Sigmoid colon (tissue), 7 donors: ENCODE data around the gene FOXP3. TPM values are rescaled to one million over a fixed set of nuclear protein-coding genes. Genes with fewer than 3 reads are reported as not detected.

ENCODE experiments used
- DNase-seq: peaks from one replicate; pipeline ENCODE4 v3.0.0-alpha.2; 2019
- H3K27ac ChIP-seq, 4 donors: fragments of 200-600 bp; sonication (generic); one replicate each; pipeline ENCODE4 v1.5.1; 2016 to 2019; ENCODE audit warnings: mild to moderate bottlenecking in 1 of 4
- H3K27me3 ChIP-seq, 3 donors: fragments of 200-600 bp; sonication (generic); one replicate each; pipeline ENCODE4 v1.5.1; 2019; ENCODE audit warnings: mild to moderate bottlenecking in 1 of 3
- H3K36me3 ChIP-seq, 4 donors: fragments of 200-600 bp; sonication (generic); one replicate each; pipeline ENCODE4 v1.5.1; 2016 to 2019
- H3K4me1 ChIP-seq, 4 donors: fragments of 200-600 bp; sonication (generic); one replicate each; pipeline ENCODE4 v1.5.1; 2017 to 2019
- H3K4me3 ChIP-seq, 4 donors: fragments of 200-600 bp; sonication (generic); one replicate each; pipeline ENCODE4 v1.5.1; 2017 to 2019; ENCODE audit warnings: mild to moderate bottlenecking in 2 of 4, moderate library complexity in 1 of 4
- H3K9me3 ChIP-seq, 4 donors: fragments of 200-600 bp in 3 of 4; sonication (generic) in 3 of 4; one replicate each; pipeline versions ENCODE4 v1.5.1 to v1.6.1; 2013 to 2019
- CTCF ChIP-seq, 4 experiments: fragments of 450-650 bp in 3 of 4; fragments of 200-600 bp in 1 of 4; IDR thresholded peaks; one replicate each; pipeline ENCODE4 v1.5.1; 2016 to 2019; ENCODE audit warnings: antibody characterized with exemption in 4 of 4, mild to moderate bottlenecking in 3 of 4, moderate library complexity in 2 of 4
- EP300 ChIP-seq, 4 donors: sonication (generic); formaldehyde crosslinking; IDR thresholded peaks; one replicate each; pipeline ENCODE4 v1.6.1; 2017; ENCODE audit warnings: antibody characterized with exemption in 4 of 4
- POLR2A ChIP-seq, 2 donors: fragments of 450-650 bp; IDR thresholded peaks; one replicate each; pipeline ENCODE4 v1.6.1; 2016; ENCODE audit warnings: antibody characterized with exemption in 2 of 2, mild to moderate bottlenecking in 2 of 2, moderate library complexity in 2 of 2
- POLR2AphosphoS5 ChIP-seq, 4 donors: sonication (generic); formaldehyde crosslinking; IDR thresholded peaks; one replicate each; pipeline ENCODE4 v1.6.1; 2017; ENCODE audit warnings: antibody characterized with exemption in 4 of 4
- WGBS, 2 donors: extraction: QIAGEN DNeasy Blood & Tissue Kit; methylation state at CpG; one replicate each; pipeline ENCODE4 v1.1.7; 2013; 5-methylcytosine and 5-hydroxymethylcytosine counted together
- intact Hi-C: fragments of 100-400 bp; cut with DNase I; formaldehyde crosslinking; loops from one replicate; pipeline ENCODE4 v1.15.1; 2023
- polyA plus RNA-seq, 3 donors: library from polyadenylated mRNA; stranded (reverse); fragments of 200-250 nt; gene quantifications; one replicate each; pipeline ENCODE4 v1.2.3, GENCODE V29; 2013
- total RNA-seq, 4 donors: library from RNA; depleted of rRNA; stranded (reverse); fragments of >200 nt; gene quantifications; one replicate each; pipeline ENCODE4 v1.1.0, GENCODE V29; 2016
- donor health status: healthy with polysubstance abuse.
- donor health status: Bipolar disorder and iron deficiency.
- donor health status: healthy.

The FOXP3 gene
- total and polyA plus RNA-seq, 7 donors: 3.1 TPM; not detected in 6

- WGBS, 2 donors: 93 to 97% methylated on average over 17 of the region's 17 CpGs
- Histone ChIP-seq H3K9me3 (no peaks in the 10 kb centered on the region), H3K36me3 (no peaks in the 10 kb centered on the region), H3K4me3 (no peak overlapping the region), H3K27me3 (peaks cover 0 to 3% (median 0%) of the 10 kb centered on the region in 3 donors), H3K27ac (no peak overlapping the region), H3K4me1 (no peaks in the 10 kb centered on the region)
- DNase-seq: no peak
- intact Hi-C loops: no loop called here
- TF ChIP-seq CTCF (IDR thresholded peaks at IDR 0.05) (no peak), EP300 (IDR thresholded peaks at IDR 0.05) (no peak), POLR2AphosphoS5 (IDR thresholded peaks at IDR 0.05) (no peak), POLR2A (IDR thresholded peaks at IDR 0.05) (no peak)
Observed at GRCh38 chrX:49260221-49260985, 4.1 kb downstream of the FOXP3 start.

- Histone ChIP-seq H3K36me3 (no peaks in the 10 kb centered on the region), H3K27ac (no peak overlapping the region), H3K4me3 (no peak overlapping the region), H3K4me1 (no peaks in the 10 kb centered on the region), H3K9me3 (no peaks in the 10 kb centered on the region), H3K27me3 (peaks cover 0 to 3% (median 0%) of the 10 kb centered on the region in 3 donors)
- 79 to 83% methylated on average over 5 of the region's 5 CpGs for WGBS, 2 donors
- no peak for DNase-seq
- TF ChIP-seq POLR2AphosphoS5 (IDR thresholded peaks at IDR 0.05): no peak
- no peak for TF ChIP-seq EP300 (IDR thresholded peaks at IDR 0.05)
- TF ChIP-seq POLR2A (IDR thresholded peaks at IDR 0.05): no peak
- no peak for TF ChIP-seq CTCF (IDR thresholded peaks at IDR 0.05)
- intact Hi-C loops: no loop called here
Observed at GRCh38 chrX:49258749-49259124, 5.8 kb downstream of the FOXP3 start.

- no peak for DNase-seq
- no peaks in the 10 kb centered on the region for H3K9me3 ChIP-seq
- WGBS, 2 donors: 46 to 60% methylated on average over 20 of the region's 20 CpGs
- no peak for TF ChIP-seq POLR2AphosphoS5 (IDR thresholded peaks at IDR 0.05)
- no peak for TF ChIP-seq POLR2A (IDR thresholded peaks at IDR 0.05)
- TF ChIP-seq CTCF (IDR thresholded peaks at IDR 0.05): no peak
- TF ChIP-seq EP300 (IDR thresholded peaks at IDR 0.05): no peak
- intact Hi-C loops: no loop called here
- no peak overlapping the region for H3K27ac ChIP-seq
- H3K4me3 ChIP-seq: no peak overlapping the region
- peaks cover 0 to 3% (median 0%) of the 10 kb centered on the region in 3 donors for H3K27me3 ChIP-seq
- H3K36me3 ChIP-seq: no peaks in the 10 kb centered on the region
- no peaks in the 10 kb centered on the region for H3K4me1 ChIP-seq
Observed at GRCh38 chrX:49257846-49258748, 6.4 kb downstream of the FOXP3 start.

- intact Hi-C loops: no loop called here
- H3K9me3 ChIP-seq: no peaks in the 10 kb centered on the region
Observed at GRCh38 chrX:49257074-49257790, 7.3 kb downstream of the FOXP3 start.

More at GRCh38 chrX:49257074-49257790, 7.3 kb downstream of the FOXP3 start:
- H3K27ac ChIP-seq: no peak overlapping the region
- WGBS, 2 donors: 80% methylated on average over 14 of the region's 14 CpGs
- no peak for TF ChIP-seq CTCF (IDR thresholded peaks at IDR 0.05)
- no peak for TF ChIP-seq POLR2AphosphoS5 (IDR thresholded peaks at IDR 0.05)
- no peak for TF ChIP-seq EP300 (IDR thresholded peaks at IDR 0.05)
- TF ChIP-seq POLR2A (IDR thresholded peaks at IDR 0.05): no peak
- no peak for DNase-seq
- H3K36me3 ChIP-seq: no peaks in the 10 kb centered on the region
- no peak overlapping the region for H3K4me3 ChIP-seq
- H3K4me1 ChIP-seq: no peaks in the 10 kb centered on the region
- H3K27me3 ChIP-seq: peaks cover 0 to 3% (median 0%) of the 10 kb centered on the region in 3 donors
